Activated CD8-positive, alpha-beta memory T cell treated with anti-CD3 and anti-CD28 coated beads, Interleukin-2, amount 50 U/mL, for 24 hours (primary cell): ENCODE results near the gene CUX1.
"Not testable (repeated sequence)": the region's sequence is repeated elsewhere in the genome, so short reads cannot be mapped to it uniquely, and the experiment has no call there.

ENCODE experiments used
- DNase-seq: peaks from one replicate; pipeline ENCODE4 v3.0.0-alpha.2; 2020; ENCODE audit errors: extremely low read depth

Gene CUX1

GRCh38 chr7:101869901-101870290, 52.5 kb downstream of the CUX1 start:
- no peak for DNase-seq

GRCh38 chr7:101870361-101871062, 53.1 kb downstream of the CUX1 start:
- no peak for DNase-seq

GRCh38 chr7:101871351-101871750, 53.9 kb downstream of the CUX1 start:
- no peak for DNase-seq

GRCh38 chr7:101874028-101874427, 56.6 kb downstream of the CUX1 start:
- no peak for DNase-seq

GRCh38 chr7:101875283-101875846, 57.9 kb downstream of the CUX1 start:
- no peak for DNase-seq

- no peak for DNase-seq
Observed at GRCh38 chr7:101877882-101878591, 60.6 kb downstream of the CUX1 start.

- no peak for DNase-seq
Observed at GRCh38 chr7:101878938-101879337, 61.5 kb downstream of the CUX1 start.

- no peak for DNase-seq
Observed at GRCh38 chr7:101879565-101879964, 62.1 kb downstream of the CUX1 start.

- DNase-seq: no peak
Observed at GRCh38 chr7:101880282-101881054, 63.0 kb downstream of the CUX1 start.

GRCh38 chr7:101882005-101882421, 64.6 kb downstream of the CUX1 start:
- DNase-seq: no peak

GRCh38 chr7:101882595-101883564, 65.5 kb downstream of the CUX1 start:
- DNase-seq: no peak

GRCh38 chr7:101884671-101885596, 67.5 kb downstream of the CUX1 start:
- no peak for DNase-seq

- no peak for DNase-seq
Observed at GRCh38 chr7:101885597-101885955, 68.2 kb downstream of the CUX1 start.

- not testable (repeated sequence) for DNase-seq
Observed at GRCh38 chr7:101887352-101887751, 69.9 kb downstream of the CUX1 start.

GRCh38 chr7:101888564-101888963, 71.1 kb downstream of the CUX1 start:
- DNase-seq: not testable (repeated sequence)

GRCh38 chr7:101890749-101891523, 73.5 kb downstream of the CUX1 start:
- no peak for DNase-seq

GRCh38 chr7:101891936-101892640, 74.7 kb downstream of the CUX1 start:
- no peak for DNase-seq

GRCh38 chr7:101893341-101894082, 76.1 kb downstream of the CUX1 start:
- DNase-seq: no peak
